OCI-LY3 (cell line): ENCODE results near the gene LRP1B.

ENCODE experiments used
- H2AFZ ChIP-seq: fragments of 200-600, 300-600 bp; shearing (Covaris generic); 2 replicates; pipeline ENCODE4 v1.6.0; 2014; ENCODE audit warnings: antibody characterized with exemption, low read depth, low read length
- H3K27ac ChIP-seq: fragments of 200-600, 300-600 bp; sonication (generic); 2 replicates; pipeline ENCODE4 v1.5.1; 2014; ENCODE audit warnings: mild to moderate bottlenecking, low read length, moderate library complexity, mixed read lengths
- H3K27me3 ChIP-seq: fragments of 200-600, 300-600 bp; sonication (generic); 2 replicates; pipeline ENCODE4 v1.6.1; 2014; ENCODE audit warnings: low read depth, low read length, mixed read lengths
- H3K36me3 ChIP-seq: fragments of 200-600, 300-600 bp; sonication (generic); replicated peaks from 2 replicates; pipeline ENCODE3; 2014; ENCODE audit warnings: low read depth, low read length, mixed read lengths
- H3K4me1 ChIP-seq: fragments of 300-600, 200-600 bp; sonication (generic); 2 replicates; pipeline ENCODE4 v1.6.1; 2014; ENCODE audit warnings: low read length, mixed read lengths
- H3K4me2 ChIP-seq: fragments of 200-600, 300-600 bp; sonication (generic); 2 replicates; pipeline ENCODE4 v1.6.1; 2014; ENCODE audit warnings: low read length, mixed read lengths
- H3K4me3 ChIP-seq: fragments of 300-600, 200-600 bp; sonication (generic); 2 replicates; pipeline ENCODE4 v1.5.1; 2014; ENCODE audit warnings: antibody characterized with exemption, mild to moderate bottlenecking, low read length, moderate library complexity
- H3K79me2 ChIP-seq: fragments of 300-600, 200-600 bp; shearing (Covaris generic); 2 replicates; pipeline ENCODE4 v1.6.1; 2014; ENCODE audit warnings: mild to moderate bottlenecking, low read length, mixed read lengths
- H3K9ac ChIP-seq: fragments of 300-600, 200-600 bp; shearing (Covaris generic); 2 replicates; pipeline ENCODE4 v1.6.0; 2014; ENCODE audit warnings: mild to moderate bottlenecking, low read length, moderate library complexity
- H3K9me3 ChIP-seq: fragments of 200-600, 300-600 bp; shearing (Covaris generic); 2 replicates; pipeline ENCODE4 v1.6.1; 2014; ENCODE audit warnings: low read length, mixed read lengths; ENCODE audit not compliant: insufficient read depth
- H4K20me1 ChIP-seq: fragments of 200-600, 300-600 bp; sonication (generic); 2 replicates; pipeline ENCODE4 v1.6.1; 2016; ENCODE audit warnings: low read length, mixed read lengths; ENCODE audit not compliant: insufficient read depth
- EZH2phosphoT487 ChIP-seq: fragments of 200-600 bp; shearing (Covaris generic); IDR thresholded peaks from 2 replicates; pipeline ENCODE4 v1.6.1; 2018; ENCODE audit warnings: antibody characterized with exemption, mixed run types, low read depth
- TF ChIP-seq, protein P1 (sequence below): fragments of 200-600, 300-600 bp; sonication (generic); IDR thresholded peaks from 2 replicates; pipeline ENCODE4 v1.5.1; 2014; ENCODE audit warnings: antibody characterized with exemption, low read length, low read depth

Gene LRP1B

DNA sequence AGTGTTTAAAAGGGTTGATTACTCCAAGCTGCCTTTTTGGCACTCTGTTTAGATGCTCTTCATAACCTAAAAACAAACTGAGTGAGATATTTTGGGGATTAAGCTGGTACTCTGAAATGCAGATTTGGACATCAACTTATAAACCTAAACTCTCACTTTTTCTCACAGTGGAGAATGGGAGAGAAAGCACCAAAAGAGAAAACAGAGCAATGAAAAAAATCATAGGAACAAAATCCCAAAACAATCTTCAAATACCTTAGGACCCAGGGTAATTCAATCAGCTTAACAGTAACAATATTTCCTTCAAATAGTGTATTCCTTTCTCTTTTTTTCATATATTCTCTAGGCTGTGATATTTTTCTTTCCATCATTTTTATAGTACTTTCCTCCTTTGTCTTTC lies 11.5 kb downstream of the LRP1B start:
- no peak overlapping the region for H3K9ac ChIP-seq
- H3K4me1 ChIP-seq: no peaks in the 10 kb centered on the region
- no peaks in the 10 kb centered on the region for H3K79me2 ChIP-seq
- no peaks in the 10 kb centered on the region for H3K36me3 ChIP-seq
- no peak overlapping the region for H3K4me3 ChIP-seq
- H3K27me3 ChIP-seq: no peaks in the 10 kb centered on the region
- H2AFZ ChIP-seq: no peak overlapping the region
- H4K20me1 ChIP-seq: no peaks in the 10 kb centered on the region
- H3K27ac ChIP-seq: no peak overlapping the region
- TF ChIP-seq EZH2phosphoT487: no peak
- TF ChIP-seq, protein P1, sequence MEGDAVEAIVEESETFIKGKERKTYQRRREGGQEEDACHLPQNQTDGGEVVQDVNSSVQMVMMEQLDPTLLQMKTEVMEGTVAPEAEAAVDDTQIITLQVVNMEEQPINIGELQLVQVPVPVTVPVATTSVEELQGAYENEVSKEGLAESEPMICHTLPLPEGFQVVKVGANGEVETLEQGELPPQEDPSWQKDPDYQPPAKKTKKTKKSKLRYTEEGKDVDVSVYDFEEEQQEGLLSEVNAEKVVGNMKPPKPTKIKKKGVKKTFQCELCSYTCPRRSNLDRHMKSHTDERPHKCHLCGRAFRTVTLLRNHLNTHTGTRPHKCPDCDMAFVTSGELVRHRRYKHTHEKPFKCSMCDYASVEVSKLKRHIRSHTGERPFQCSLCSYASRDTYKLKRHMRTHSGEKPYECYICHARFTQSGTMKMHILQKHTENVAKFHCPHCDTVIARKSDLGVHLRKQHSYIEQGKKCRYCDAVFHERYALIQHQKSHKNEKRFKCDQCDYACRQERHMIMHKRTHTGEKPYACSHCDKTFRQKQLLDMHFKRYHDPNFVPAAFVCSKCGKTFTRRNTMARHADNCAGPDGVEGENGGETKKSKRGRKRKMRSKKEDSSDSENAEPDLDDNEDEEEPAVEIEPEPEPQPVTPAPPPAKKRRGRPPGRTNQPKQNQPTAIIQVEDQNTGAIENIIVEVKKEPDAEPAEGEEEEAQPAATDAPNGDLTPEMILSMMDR: no peak
- no peak overlapping the region for H3K4me2 ChIP-seq
- H3K9me3 ChIP-seq: no peaks in the 10 kb centered on the region

DNA sequence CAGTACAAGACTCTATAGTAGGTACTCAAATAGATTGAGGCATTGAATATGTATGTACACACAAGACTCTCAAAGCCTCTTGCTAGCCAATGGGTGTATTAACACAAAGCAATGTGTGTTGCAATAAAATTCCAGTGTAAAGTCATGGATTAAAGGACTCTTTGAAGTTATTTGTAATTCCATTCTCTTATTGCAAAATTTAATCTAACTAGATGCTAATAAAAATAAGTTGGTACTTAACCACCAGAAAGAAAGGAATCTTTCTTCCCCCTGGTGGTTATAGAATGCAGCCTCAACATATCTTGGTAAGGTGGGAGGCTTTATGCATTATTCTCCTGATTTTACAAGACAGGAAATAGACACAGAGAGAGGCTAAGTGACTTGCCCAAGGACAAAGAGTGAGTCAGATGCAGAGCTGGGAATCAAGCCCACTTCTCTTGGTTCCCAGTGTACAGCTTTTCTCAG lies 18.0 kb downstream of the LRP1B start:
- H3K27ac ChIP-seq: no peak overlapping the region
- TF ChIP-seq EZH2phosphoT487: no peak
- TF ChIP-seq, protein P1: no peak

DNA sequence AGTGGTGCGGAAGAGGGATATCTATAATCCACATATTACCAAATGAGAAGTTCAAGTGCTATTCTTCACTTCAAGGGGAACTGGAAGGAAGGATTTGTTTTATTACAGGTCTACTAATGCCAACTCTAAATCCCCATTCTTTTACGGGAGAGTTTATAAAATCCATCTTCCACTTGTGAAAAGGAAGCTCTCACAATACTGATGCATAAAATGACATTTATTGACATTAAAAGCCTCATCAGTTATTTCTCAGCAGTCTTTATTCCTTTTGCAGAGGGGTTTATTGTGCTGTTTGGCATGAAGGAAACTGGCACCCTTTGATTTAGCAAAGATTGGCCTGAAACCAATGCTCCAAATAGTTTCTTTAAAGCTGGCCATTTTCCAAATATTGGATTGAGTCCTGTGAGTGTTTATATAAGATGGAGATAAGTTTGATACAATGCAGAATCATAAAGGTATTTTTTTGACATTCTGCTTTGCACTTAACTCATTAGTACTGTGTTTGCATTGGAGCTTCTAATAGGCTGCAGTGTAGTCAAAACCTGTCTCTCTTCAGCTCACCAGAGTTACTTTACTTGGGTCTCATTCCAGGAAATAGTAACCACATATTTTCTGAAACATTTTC lies 26.6 kb downstream of the LRP1B start:
- Histone ChIP-seq H3K36me3 (no peaks in the 10 kb centered on the region), H3K27me3 (no peaks in the 10 kb centered on the region), H3K27ac (no peak overlapping the region), H3K9me3 (no peaks in the 10 kb centered on the region), H2AFZ (no peak overlapping the region), H3K4me3 (no peak overlapping the region), H3K9ac (no peak overlapping the region), H4K20me1 (no peaks in the 10 kb centered on the region), H3K4me2 (no peak overlapping the region), H3K4me1 (no peaks in the 10 kb centered on the region), H3K79me2 (no peaks in the 10 kb centered on the region)
- TF ChIP-seq, protein P1: no peak
- no peak for TF ChIP-seq EZH2phosphoT487

More for the DNA sequence above, 18.0 kb downstream of the LRP1B start:
- H3K9ac ChIP-seq: no peak overlapping the region
- H3K36me3 ChIP-seq: no peaks in the 10 kb centered on the region
- no peaks in the 10 kb centered on the region for H3K79me2 ChIP-seq
- H4K20me1 ChIP-seq: no peaks in the 10 kb centered on the region
- no peak overlapping the region for H3K4me3 ChIP-seq
- H3K4me2 ChIP-seq: no peak overlapping the region
- no peaks in the 10 kb centered on the region for H3K27me3 ChIP-seq
- no peaks in the 10 kb centered on the region for H3K9me3 ChIP-seq
- no peak overlapping the region for H2AFZ ChIP-seq
- H3K4me1 ChIP-seq: no peaks in the 10 kb centered on the region

DNA sequence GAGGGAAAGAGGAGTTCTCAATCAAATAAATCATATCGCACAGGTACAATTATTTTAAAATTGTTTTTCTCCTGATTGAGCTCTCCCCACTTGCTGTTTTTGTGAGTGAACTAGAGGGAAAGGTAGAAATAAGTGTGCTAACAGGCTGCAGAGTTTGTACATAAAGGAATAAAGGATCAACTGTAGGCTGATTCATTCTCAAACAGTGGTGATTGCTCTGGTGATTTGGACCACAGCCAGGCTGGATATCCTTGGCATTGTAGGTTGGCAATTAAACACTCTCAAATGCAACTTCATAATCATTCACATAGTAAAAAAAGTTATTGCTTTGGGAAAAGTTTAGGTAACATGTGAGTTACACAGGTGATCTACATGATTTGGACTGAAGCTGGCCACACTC lies 29.8 kb downstream of the LRP1B start:
- H3K27ac ChIP-seq: no peak overlapping the region
- no peak overlapping the region for H3K9ac ChIP-seq
- TF ChIP-seq EZH2phosphoT487: no peak
- TF ChIP-seq, protein P1: no peak
- no peak overlapping the region for H3K4me2 ChIP-seq
- no peaks in the 10 kb centered on the region for H3K4me1 ChIP-seq
- H3K36me3 ChIP-seq: no peaks in the 10 kb centered on the region
- H4K20me1 ChIP-seq: no peaks in the 10 kb centered on the region
- H3K79me2 ChIP-seq: no peaks in the 10 kb centered on the region
- H2AFZ ChIP-seq: no peak overlapping the region
- no peaks in the 10 kb centered on the region for H3K9me3 ChIP-seq
- no peak overlapping the region for H3K4me3 ChIP-seq
- H3K27me3 ChIP-seq: no peaks in the 10 kb centered on the region
